RPMI7951 (cell line): ENCODE results near the gene TUBGCP2. TPM values are rescaled to one million over a fixed set of nuclear protein-coding genes. Genes with fewer than 3 reads are reported as not detected.

ENCODE experiments used
- DNase-seq: peaks from one replicate; pipeline ENCODE4 v3.0.0-alpha.2; 2012; ENCODE audit warnings: low read depth
- total RNA-seq: library from RNA; depleted of rRNA; stranded (reverse); fragments of >200 nt; shearing (Covaris generic); gene quantifications from 2 replicates; pipeline ENCODE4 v1.2.3, GENCODE V29; 2014

The TUBGCP2 gene
- total RNA-seq, 1 experiment from 2014 or later: 43.3 TPM

- no peak for DNase-seq
Observed at GRCh38 chr10:133343558-133343957, 34.9 kb upstream of the TUBGCP2 start.

- no peak for DNase-seq
Observed at GRCh38 chr10:133342942-133343341, 34.3 kb upstream of the TUBGCP2 start.

- DNase-seq: no peak
Observed at GRCh38 chr10:133341983-133342382, 33.3 kb upstream of the TUBGCP2 start.

GRCh38 chr10:133339708-133340380, 31.2 kb upstream of the TUBGCP2 start:
- no peak for DNase-seq

- DNase-seq: no peak
Observed at GRCh38 chr10:133338080-133339071, 29.7 kb upstream of the TUBGCP2 start.

- no peak for DNase-seq
Observed at GRCh38 chr10:133337370-133337725, 28.7 kb upstream of the TUBGCP2 start.

- no peak for DNase-seq
Observed at GRCh38 chr10:133336577-133337369, 28.1 kb upstream of the TUBGCP2 start, which contains the start of gene CALY. Gene CALY, minus strand, starts transcription at chr10:133336896. Its CDS starts 7,907 bp downstream, at chr10:133328989.

- DNase-seq: no peak
Observed at GRCh38 chr10:133336118-133336576, 27.5 kb upstream of the TUBGCP2 start.

- peak; percentile 44 for DNase-seq
Observed at GRCh38 chr10:133335246-133336117, 26.8 kb upstream of the TUBGCP2 start.

GRCh38 chr10:133334503-133335245, 26.0 kb upstream of the TUBGCP2 start:
- DNase-seq: no peak

- no peak for DNase-seq
Observed at GRCh38 chr10:133332936-133333699, 24.4 kb upstream of the TUBGCP2 start.

GRCh38 chr10:133329491-133330202, 21.0 kb upstream of the TUBGCP2 start:
- DNase-seq: peak; percentile 69

- DNase-seq: no peak
Observed at GRCh38 chr10:133328358-133329343, 20.0 kb upstream of the TUBGCP2 start.

GRCh38 chr10:133327651-133328357, 19.1 kb upstream of the TUBGCP2 start:
- peak; percentile 75 for DNase-seq

GRCh38 chr10:133326745-133327650, 18.3 kb upstream of the TUBGCP2 start:
- no peak for DNase-seq

GRCh38 chr10:133326223-133326551, 17.5 kb upstream of the TUBGCP2 start:
- DNase-seq: no peak
